ENCODE measurements around the gene HS6ST1.

GRCh38 chr2:128330583-128330982 is 11.9 kb upstream of the HS6ST1 start:
- no peak for TF ChIP-seq CTCF (IDR thresholded peaks at IDR 0.05)
- no peak for TF ChIP-seq POLR2A (IDR thresholded peaks at IDR 0.05)

Measured in right lobe of liver (tissue), 4 donors.